Bronchial epithelial cell (primary cell): ENCODE results near the gene SF3A2. TPM values are rescaled to one million over a fixed set of nuclear protein-coding genes. Genes with fewer than 3 reads are reported as not detected.
"Not testable (repeated sequence)": the region's sequence is repeated elsewhere in the genome, so short reads cannot be mapped to it uniquely, and the experiment has no call there.

Experiments used
- DNase-seq: peaks from one replicate; pipeline ENCODE4 v3.0.0-alpha.2; 2010; ENCODE audit warnings: low read depth
- FAIRE-seq: peaks from 2 replicates; lab custom pipeline; 2011; peaks lifted over from hg19 to GRCh38; lab: Jason Lieb, UNC
- H3K27me3 ChIP-seq: 2 replicates; pipeline ENCODE4 v1.5.1; 2011; ENCODE audit warnings: low read length; ENCODE audit not compliant: control insufficient read depth, insufficient read depth
- H3K36me3 ChIP-seq: 2 replicates; pipeline ENCODE4 v1.5.1; 2011; ENCODE audit warnings: low read length; ENCODE audit not compliant: control insufficient read depth, insufficient read depth
- H3K4me3 ChIP-seq: 2 replicates; pipeline ENCODE4 v1.5.1; 2011; ENCODE audit warnings: mild to moderate bottlenecking, low read depth, low read length, control low read depth
- CTCF ChIP-seq: IDR thresholded peaks from 2 replicates; pipeline ENCODE4 v1.5.1; 2011; ENCODE audit warnings: mild to moderate bottlenecking, moderate library complexity, low read length, control low read depth, inconsistent platforms; ENCODE audit not compliant: insufficient read depth, severe bottlenecking
- total RNA-seq: library from RNA; depleted of rRNA; stranded (reverse); fragments of >200 nt; gene quantifications from 2 replicates; pipeline ENCODE4 v1.2.1, GENCODE V29; 2014

SF3A2 gene
- total RNA-seq, 1 donor from 2014 or later: 24.2 TPM

GRCh38 chr19:2278459-2279158 is 42.0 kb downstream of the SF3A2 start:
- Histone ChIP-seq H3K36me3 (peaks cover 2% of the 10 kb centered on the region), H3K4me3 (no peak overlapping the region), H3K27me3 (peaks cover 4% of the 10 kb centered on the region)
- no peak for TF ChIP-seq CTCF
- no peak for DNase-seq
- no peak for FAIRE-seq

- DNase-seq (no peak), FAIRE-seq (no peak)
- H3K36me3 ChIP-seq: no peaks in the 10 kb centered on the region
- no peak overlapping the region for H3K4me3 ChIP-seq
- H3K27me3 ChIP-seq: peaks cover 4% of the 10 kb centered on the region
- no peak for TF ChIP-seq CTCF
These were observed 44.1 kb downstream of the SF3A2 start for GRCh38 chr19:2280633-2281264.

- not testable (repeated sequence) for H3K36me3 ChIP-seq, FAIRE-seq, H3K27me3 ChIP-seq, DNase-seq, H3K4me3 ChIP-seq
These were observed 44.8 kb downstream of the SF3A2 start for GRCh38 chr19:2281265-2282061.

GRCh38 chr19:2282062-2282861 is 45.6 kb downstream of the SF3A2 start, which contains the start of gene PEAK3:
Gene PEAK3 (minus strand): TSS chr19:2282175. CDS start chr19:2280931, 1,244 bp downstream.
- TF ChIP-seq CTCF: no peak
- DNase-seq (no peak), FAIRE-seq (no peak)
- no peak within 1 kb of the TSS for H3K4me3 ChIP-seq
- H3K27me3 ChIP-seq: peaks cover 4% of the 10 kb centered on the region
- H3K36me3 ChIP-seq: no peaks in the 10 kb centered on the region

- H3K27me3 ChIP-seq: peaks cover 7% of the 10 kb centered on the region
- FAIRE-seq (no peak), DNase-seq (no peak)
- no peaks in the 10 kb centered on the region for H3K36me3 ChIP-seq
- no peak overlapping the region for H3K4me3 ChIP-seq
- TF ChIP-seq CTCF: no peak
These were observed 46.2 kb downstream of the SF3A2 start for GRCh38 chr19:2282862-2283237.
